HG02852 (cell line): ENCODE results near the gene GM2A.
"Not testable (repeated sequence)": the region's sequence is repeated elsewhere in the genome, so short reads cannot be mapped to it uniquely, and the experiment has no call there.

Experiments used
- ATAC-seq: cut with Tn5 transposase; IDR thresholded peaks from one replicate; pipeline ENCODE4 v1.9.1; 2021; ENCODE audit warnings: mild to moderate bottlenecking, moderate library complexity; ENCODE audit not compliant: unreplicated experiment

Gene GM2A

DNA sequence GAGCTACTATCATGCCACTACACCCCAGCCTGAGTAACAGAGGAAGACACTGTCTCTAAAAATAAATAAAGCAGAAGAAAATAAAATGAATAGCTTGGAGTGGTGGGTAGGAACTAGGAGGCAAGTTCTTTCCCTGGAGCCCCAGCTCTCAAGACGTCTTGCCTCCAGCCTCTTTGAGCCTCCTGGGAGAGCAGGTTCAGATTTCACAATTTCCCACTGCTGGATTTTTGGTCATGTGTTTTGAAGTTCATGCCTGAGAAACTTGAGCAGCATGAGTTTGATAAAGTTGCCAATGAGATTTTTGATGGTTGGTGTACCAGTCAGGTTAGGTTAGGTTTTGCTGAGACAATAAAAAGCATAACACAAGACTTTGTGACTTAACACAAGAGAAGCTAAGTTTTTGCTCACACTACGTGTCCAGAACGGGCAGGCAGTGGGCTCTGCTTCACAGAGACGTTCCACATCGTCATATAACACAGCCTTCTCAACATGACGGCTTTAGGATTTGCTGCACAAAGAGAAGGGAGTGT, 25.0 kb upstream of the GM2A start:
- no peak for ATAC-seq

- ATAC-seq = no peak
Measured at GRCh38 chr5:151228986-151229385, 24.0 kb upstream of the GM2A start.

- no peak for ATAC-seq
Measured at GRCh38 chr5:151230048-151230680, 22.8 kb upstream of the GM2A start.

DNA sequence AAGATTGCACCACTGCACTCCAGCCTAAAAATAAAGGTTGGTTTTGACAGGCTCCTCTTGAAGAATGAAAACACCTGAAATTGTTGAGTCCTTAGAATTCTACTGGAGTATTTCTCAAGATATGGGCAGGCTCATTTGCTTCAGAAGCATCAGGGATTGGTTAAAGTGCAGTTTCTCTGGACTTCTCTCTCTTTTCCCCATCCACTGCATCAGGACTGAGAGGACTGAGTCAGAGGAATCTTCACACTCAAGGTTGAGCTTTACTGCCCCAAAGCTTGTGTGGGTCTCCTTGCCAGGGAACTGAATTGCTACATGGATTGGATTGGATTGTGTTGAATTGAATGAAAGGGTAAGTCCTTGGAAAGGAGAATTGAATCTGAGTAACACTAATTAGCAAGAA, 21.6 kb upstream of the GM2A start:
- no peak for ATAC-seq

- ATAC-seq = peak; percentile 53
Measured at GRCh38 chr5:151233616-151234085, 19.3 kb upstream of the GM2A start.

DNA sequence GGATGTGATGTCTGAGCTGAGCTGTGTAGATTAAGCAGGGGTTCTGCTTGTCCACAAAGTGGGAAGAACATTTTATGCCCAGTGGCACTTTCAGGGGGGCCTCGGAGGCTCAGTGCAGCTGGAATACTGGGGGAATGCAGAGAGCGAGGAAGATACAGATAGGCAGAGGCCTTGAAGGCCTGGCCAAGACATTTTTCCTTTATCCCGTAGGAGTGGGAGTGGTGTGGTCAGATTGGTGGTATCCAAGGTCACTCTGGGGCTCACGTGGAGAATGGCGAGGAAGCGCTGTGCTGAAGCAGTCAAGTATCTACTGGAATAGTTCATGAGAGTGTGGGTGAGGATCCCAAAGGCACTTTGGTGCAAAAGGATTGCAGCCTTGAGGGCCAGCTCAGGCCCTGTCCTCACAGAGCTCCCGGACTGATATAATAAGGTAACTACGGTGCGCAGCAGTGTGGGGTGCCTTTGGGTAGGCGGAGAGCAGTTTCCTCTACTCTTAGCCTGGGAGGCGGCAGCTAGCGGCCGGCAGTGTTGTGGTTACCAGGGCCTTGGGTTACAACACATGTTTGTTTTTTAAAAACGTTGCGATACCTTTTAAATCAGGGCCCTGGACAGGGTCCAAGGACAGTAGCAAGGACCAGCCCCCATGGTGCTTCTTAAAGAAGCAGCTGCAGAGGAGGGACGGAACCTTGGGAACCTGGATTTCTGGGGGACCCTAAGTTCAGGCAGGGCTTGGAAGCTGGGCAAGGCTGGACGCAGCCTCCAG, 18.3 kb upstream of the GM2A start:
- ATAC-seq = peak; percentile 70

DNA sequence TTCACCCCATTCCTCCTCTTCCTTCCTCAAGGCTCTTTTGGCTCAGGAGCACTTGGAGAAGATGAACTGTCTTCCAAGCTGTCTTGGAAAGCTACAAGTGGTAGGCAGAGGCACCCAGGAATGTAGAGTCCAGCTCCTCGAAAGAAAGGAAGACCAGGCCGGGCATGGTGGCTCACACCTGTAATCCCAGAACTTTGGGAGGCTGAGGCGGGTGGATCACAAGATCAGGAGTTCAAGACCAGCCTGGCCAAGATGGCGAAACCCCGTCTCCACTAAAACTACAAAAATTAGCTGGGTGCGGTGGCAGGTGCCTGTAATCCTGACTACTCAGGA, 17.8 kb upstream of the GM2A start:
- ATAC-seq = not testable (repeated sequence)

- no peak for ATAC-seq
Measured at GRCh38 chr5:151236888-151237287, 16.1 kb upstream of the GM2A start.

DNA sequence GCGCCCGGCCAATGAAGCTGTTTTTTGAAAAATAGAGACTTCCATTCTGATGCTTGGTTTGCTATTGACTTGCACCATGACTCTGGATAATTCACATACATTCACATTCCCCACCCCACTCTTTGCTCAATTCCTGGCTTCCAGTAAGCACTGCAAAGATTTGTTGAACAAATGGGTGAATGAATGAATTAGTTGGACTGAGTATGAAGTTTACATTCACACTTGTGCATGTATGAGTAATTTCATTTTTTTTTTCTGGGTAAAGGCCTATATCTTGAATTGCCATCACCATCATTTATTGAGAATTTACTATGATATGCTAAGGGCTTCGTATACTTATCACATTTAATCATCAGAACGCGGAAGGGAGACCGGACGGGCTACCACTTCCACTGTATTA, 15.3 kb upstream of the GM2A start:
- ATAC-seq = no peak

- peak; percentile 38 for ATAC-seq
Measured at GRCh38 chr5:151238303-151238741, 14.7 kb upstream of the GM2A start.

- peak; percentile 46 for ATAC-seq
Measured at GRCh38 chr5:151239237-151239861, 13.6 kb upstream of the GM2A start.

- not testable (repeated sequence) for ATAC-seq
Measured at GRCh38 chr5:151240268-151240835, 12.6 kb upstream of the GM2A start.

- no peak for ATAC-seq
Measured at GRCh38 chr5:151240924-151241635, 11.9 kb upstream of the GM2A start.

- ATAC-seq = no peak
Measured at GRCh38 chr5:151243127-151243526, 9.9 kb upstream of the GM2A start.

DNA sequence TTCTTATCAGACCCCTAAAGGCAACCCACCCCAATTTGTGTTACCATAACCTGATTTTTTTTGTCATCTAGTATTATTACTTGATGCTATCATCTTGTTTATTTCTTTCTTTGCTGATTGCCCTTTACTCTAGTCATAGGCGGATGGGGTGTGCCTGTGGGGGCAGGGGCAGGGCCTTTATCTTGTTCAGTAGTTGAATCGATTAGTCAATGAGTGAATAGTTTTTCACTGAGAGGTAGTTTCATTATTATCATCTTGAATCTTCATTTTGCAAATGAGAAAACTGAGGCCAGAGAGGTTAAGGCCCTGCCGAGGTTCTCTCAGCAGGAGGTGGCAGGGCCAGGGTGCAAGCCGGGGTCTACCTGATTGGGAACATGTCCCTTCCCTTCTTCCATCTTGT, 9.4 kb upstream of the GM2A start:
- no peak for ATAC-seq

DNA sequence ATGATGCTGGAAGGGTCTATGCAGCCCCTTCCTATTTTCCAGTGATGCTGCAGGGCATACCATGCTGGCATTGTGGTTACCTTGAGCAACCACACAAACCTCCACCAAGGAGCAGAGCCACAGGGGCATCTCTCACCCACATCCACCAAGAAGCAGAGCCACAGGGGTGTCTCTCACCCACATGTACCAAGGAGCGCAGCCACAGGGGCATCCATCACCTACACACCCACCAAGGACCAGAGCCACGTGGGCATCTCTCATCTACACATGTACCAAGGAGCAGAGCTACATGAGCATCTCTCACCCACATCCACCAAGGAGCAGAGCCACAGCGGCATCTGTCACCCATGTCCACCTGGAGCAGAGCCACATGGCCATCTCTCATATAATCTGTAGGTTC, 8.8 kb upstream of the GM2A start:
- no peak for ATAC-seq

- no peak for ATAC-seq
Measured at GRCh38 chr5:151245680-151246219, 7.2 kb upstream of the GM2A start.

- ATAC-seq = no peak
Measured at GRCh38 chr5:151248651-151249050, 4.3 kb upstream of the GM2A start.

DNA sequence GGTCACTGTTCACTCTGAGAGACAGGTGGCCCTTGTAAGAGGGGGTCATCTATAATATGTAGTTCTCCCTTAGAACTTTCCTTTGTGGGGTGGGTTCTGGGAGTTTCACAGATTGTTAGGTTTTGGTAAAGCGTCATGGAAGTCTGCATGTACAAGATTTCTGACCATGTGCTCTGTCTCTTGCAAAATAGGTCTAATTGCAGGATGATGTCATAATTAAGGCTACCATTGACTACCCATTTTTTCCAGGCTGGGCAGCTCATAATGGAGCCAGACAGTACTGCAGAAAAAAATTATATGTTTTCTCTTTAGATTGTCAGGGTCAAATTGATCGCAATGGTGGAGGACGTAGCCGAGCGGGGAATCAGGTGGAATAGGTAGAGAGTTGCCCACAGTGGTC, 3.7 kb upstream of the GM2A start:
- ATAC-seq = no peak

GRCh38 chr5:151250346-151251000, 2.5 kb upstream of the GM2A start:
- no peak for ATAC-seq
